Type B pancreatic cell (in vitro differentiated cells): Measurements from ENCODE around the gene HSD17B8. TPM values are rescaled to one million over a fixed set of nuclear protein-coding genes. Genes with fewer than 3 reads are reported as not detected.
A peak's percentile ranks its signal among the peaks of the same experiment; 100 is the strongest.

Experiments
- DNase-seq: peaks from one replicate; pipeline ENCODE4 v3.0.0; 2021; ENCODE audit warnings: mixed read lengths; ENCODE audit not compliant: unreplicated experiment; ENCODE audit errors: extremely low spot score
- H3K27ac Mint-ChIP-seq: 2 replicates; pipeline ENCODE4 v1.8.0; 2021; ENCODE audit warnings: mild to moderate bottlenecking, mixed read lengths
- H3K27me3 Mint-ChIP-seq: 2 replicates; pipeline ENCODE4 v1.8.0; 2021; ENCODE audit warnings: mixed read lengths
- H3K36me3 Mint-ChIP-seq: 2 replicates; pipeline ENCODE4 v1.8.0; 2021; ENCODE audit warnings: mixed read lengths
- H3K4me1 Mint-ChIP-seq: one replicate; pipeline ENCODE4 v1.8.0; 2021; ENCODE audit warnings: mixed read lengths; ENCODE audit not compliant: unreplicated experiment
- H3K4me3 Mint-ChIP-seq: 2 replicates; pipeline ENCODE4 v1.8.0; 2021; ENCODE audit warnings: mild to moderate bottlenecking, mixed read lengths
- H3K9me3 Mint-ChIP-seq: 2 replicates; pipeline ENCODE4 v1.8.0; 2021; ENCODE audit warnings: mixed read lengths
- total RNA-seq: library from RNA; stranded (reverse); gene quantifications from 2 replicates; pipeline ENCODE4 v1.2.1, GENCODE V29; 2021; ENCODE audit warnings: low replicate concordance
- TF ChIP-seq, protein P1 (sequence below): fragments of 200-600 bp; sonication (generic); conservative IDR thresholded peaks from 2 replicates; pipeline ENCODE4 v1.5.0; 2021; ENCODE audit warnings: antibody characterized with exemption, mild to moderate bottlenecking

HSD17B8 gene
- total RNA-seq, 1 donor from 2014 or later = 15.7 TPM

DNA sequence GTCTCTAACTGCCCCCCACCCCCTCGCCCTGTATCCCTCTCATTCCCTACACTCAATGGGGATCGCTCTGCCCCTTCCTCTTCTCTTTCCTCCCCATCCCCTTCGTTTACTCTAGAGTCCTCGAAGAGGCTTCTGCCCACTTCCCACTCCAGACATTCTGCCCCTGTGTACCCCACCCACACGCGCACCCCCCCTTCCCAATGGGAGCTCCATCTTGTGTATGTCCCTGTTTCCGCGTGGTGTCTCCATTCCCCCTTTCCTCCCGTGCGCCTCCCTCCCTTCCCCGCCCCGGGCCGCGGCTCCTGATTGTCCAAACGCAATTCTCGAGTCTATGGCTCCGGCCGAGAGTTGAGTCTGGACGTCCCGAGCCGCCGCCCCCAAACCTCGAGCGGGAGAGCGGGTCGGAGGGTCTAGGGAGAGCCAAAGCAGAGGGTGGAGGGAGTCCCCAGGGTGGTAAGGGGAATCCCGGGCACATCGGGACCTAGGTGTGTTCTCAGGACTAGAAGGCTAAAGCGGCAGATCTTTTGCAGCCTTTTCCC, 3.2 kb downstream of the HSD17B8 start:
- H3K4me3 Mint-ChIP-seq = peak overlapping the region; percentile 100
- H3K9me3 Mint-ChIP-seq = no peaks in the 10 kb centered on the region
- TF ChIP-seq, protein P1, sequence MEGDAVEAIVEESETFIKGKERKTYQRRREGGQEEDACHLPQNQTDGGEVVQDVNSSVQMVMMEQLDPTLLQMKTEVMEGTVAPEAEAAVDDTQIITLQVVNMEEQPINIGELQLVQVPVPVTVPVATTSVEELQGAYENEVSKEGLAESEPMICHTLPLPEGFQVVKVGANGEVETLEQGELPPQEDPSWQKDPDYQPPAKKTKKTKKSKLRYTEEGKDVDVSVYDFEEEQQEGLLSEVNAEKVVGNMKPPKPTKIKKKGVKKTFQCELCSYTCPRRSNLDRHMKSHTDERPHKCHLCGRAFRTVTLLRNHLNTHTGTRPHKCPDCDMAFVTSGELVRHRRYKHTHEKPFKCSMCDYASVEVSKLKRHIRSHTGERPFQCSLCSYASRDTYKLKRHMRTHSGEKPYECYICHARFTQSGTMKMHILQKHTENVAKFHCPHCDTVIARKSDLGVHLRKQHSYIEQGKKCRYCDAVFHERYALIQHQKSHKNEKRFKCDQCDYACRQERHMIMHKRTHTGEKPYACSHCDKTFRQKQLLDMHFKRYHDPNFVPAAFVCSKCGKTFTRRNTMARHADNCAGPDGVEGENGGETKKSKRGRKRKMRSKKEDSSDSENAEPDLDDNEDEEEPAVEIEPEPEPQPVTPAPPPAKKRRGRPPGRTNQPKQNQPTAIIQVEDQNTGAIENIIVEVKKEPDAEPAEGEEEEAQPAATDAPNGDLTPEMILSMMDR = no peak
- peak overlapping the region; percentile 96 for H3K27ac Mint-ChIP-seq
- H3K27me3 Mint-ChIP-seq = peaks cover 2% of the 10 kb centered on the region
- H3K36me3 Mint-ChIP-seq = peaks cover 20% of the 10 kb centered on the region
- peaks cover 54% of the 10 kb centered on the region for H3K4me1 Mint-ChIP-seq
- no peak for DNase-seq

DNA sequence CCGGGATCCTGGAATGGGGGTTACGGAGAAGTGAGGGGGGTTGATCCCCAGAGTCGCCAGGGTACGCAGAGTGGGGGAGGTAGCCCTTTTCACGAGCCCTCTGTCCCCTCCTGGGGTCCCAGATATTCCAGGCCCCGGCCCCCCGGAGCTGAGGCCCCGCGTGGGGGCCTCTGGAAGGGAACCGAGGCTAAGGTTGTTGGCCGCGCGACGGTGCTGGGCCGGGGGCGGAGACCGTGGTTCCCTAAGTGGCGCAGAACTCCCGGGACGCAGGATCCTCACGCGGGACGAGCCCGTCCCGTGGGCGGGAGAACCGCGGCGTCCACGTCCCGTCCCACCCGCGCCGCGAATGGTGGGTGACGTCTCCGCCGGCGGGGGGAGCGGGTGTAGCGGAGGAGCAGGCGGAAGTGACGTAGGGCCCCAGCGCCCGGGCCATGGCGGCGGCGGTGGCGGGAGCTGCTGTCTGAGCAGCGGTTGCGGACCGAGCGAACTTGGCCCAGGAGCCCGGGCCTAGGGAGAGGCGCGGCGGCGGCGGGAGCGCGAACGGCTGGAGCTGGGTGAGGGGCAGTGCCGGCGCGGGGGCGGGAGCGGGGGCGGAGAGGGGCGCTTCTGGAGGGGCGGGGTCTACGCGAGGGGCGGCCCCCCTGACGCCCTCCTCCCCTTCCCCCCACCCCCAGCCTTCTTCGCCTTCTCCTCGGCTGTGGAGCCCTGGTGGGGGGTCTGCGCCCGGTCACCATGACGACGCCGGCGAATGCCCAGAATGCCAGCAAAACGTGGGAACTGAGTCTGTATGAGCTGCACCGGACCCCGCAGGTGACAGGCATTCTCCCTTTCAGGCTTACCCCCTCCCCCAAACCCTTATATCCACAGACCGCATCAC, 3.9 kb downstream of the HSD17B8 start, which contains the start of gene RING1:
Gene RING1 (plus strand): TSS at position 410 of the 877 bp plus-strand sequence. CDS start 323 bp downstream, at position 733.
- peak within 1 kb of the TSS; percentile 96 for H3K27ac Mint-ChIP-seq

DNA sequence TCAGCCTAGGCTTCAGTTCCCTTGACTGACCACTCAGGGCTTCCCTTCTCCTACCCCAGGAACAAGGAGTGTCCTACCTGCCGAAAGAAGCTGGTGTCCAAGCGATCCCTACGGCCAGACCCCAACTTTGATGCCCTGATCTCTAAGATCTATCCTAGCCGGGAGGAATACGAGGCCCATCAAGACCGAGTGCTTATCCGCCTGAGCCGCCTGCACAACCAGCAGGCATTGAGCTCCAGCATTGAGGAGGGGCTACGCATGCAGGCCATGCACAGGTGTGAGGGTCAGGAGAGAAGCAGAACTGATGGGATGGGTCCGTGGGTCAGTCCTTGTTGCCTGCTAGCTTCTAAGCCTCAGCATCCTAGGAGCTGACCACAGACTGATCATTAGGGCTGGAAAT, 5.4 kb downstream of the HSD17B8 start:
- Mint-ChIP-seq H3K36me3 (peaks cover 8% of the 10 kb centered on the region), H3K9me3 (no peaks in the 10 kb centered on the region), H3K4me1 (peaks cover 41% of the 10 kb centered on the region), H3K27me3 (peaks cover 20% of the 10 kb centered on the region), H3K27ac (peak overlapping the region; percentile 84), H3K4me3 (peak overlapping the region; percentile 100)
- TF ChIP-seq, protein P1 = no peak
- no peak for DNase-seq

More for the DNA sequence above, 3.9 kb downstream of the HSD17B8 start, which contains the start of gene RING1:
- Mint-ChIP-seq H3K4me3 (peak within 1 kb of the TSS; percentile 100), H3K27me3 (peaks cover 9% of the 10 kb centered on the region), H3K4me1 (peaks cover 51% of the 10 kb centered on the region), H3K9me3 (no peaks in the 10 kb centered on the region), H3K36me3 (peaks cover 13% of the 10 kb centered on the region)
- DNase-seq = peak; percentile 87
- TF ChIP-seq, protein P1 = no peak

DNA sequence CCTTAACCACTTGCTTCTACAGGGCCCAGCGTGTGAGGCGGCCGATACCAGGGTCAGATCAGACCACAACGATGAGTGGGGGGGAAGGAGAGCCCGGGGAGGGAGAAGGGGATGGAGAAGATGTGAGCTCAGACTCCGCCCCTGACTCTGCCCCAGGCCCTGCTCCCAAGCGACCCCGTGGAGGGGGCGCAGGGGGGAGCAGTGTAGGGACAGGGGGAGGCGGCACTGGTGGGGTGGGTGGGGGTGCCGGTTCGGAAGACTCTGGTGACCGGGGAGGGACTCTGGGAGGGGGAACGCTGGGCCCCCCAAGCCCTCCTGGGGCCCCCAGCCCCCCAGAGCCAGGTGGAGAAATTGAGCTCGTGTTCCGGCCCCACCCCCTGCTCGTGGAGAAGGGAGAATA, 6.7 kb downstream of the HSD17B8 start:
- no peak overlapping the region for H3K4me3 Mint-ChIP-seq

DNA sequence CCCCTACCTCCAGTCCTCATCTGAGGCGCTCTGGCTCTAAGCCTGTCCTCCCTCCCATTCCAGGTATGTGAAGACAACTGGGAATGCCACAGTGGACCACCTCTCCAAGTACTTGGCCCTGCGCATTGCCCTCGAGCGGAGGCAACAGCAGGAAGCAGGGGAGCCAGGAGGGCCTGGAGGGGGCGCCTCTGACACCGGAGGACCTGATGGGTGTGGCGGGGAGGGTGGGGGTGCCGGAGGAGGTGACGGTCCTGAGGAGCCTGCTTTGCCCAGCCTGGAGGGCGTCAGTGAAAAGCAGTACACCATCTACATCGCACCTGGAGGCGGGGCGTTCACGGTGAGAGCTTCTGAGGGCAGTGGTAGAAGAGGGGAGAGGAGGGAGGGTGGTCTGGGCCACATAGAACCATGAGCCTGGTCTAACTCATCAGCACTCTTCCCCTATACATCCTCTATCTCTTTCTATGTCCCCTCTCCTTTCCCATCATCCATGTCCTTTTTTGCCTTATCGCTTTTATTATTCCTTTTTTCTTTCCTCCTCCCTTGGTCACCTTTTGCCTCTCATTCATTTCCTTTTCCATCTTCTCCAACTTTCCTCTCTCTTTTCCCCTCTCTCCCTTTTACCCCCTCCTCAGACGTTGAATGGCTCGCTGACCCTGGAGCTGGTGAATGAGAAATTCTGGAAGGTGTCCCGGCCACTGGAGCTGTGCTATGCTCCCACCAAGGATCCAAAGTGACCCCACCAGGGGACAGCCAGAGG, 7.4 kb downstream of the HSD17B8 start:
- H3K27me3 Mint-ChIP-seq = peaks cover 24% of the 10 kb centered on the region
- no peak for DNase-seq

More for the DNA sequence above, 6.7 kb downstream of the HSD17B8 start:
- H3K27me3 Mint-ChIP-seq = peaks cover 24% of the 10 kb centered on the region
- H3K4me1 Mint-ChIP-seq = peaks cover 32% of the 10 kb centered on the region
- no peak for DNase-seq
- H3K27ac Mint-ChIP-seq = no peak overlapping the region
- H3K9me3 Mint-ChIP-seq = no peaks in the 10 kb centered on the region
- TF ChIP-seq, protein P1 = no peak
- H3K36me3 Mint-ChIP-seq = peaks cover 8% of the 10 kb centered on the region

More for the DNA sequence above, 7.4 kb downstream of the HSD17B8 start:
- Mint-ChIP-seq H3K4me3 (peak overlapping the region; percentile 47), H3K36me3 (peaks cover 8% of the 10 kb centered on the region), H3K4me1 (peaks cover 27% of the 10 kb centered on the region), H3K9me3 (no peaks in the 10 kb centered on the region), H3K27ac (no peak overlapping the region)
- TF ChIP-seq, protein P1 = no peak
